Left kidney (tissue), 2 donors: Measurements from ENCODE around the gene ENTPD2. TPM values are rescaled to one million over a fixed set of nuclear protein-coding genes. Genes with fewer than 3 reads are reported as not detected.

ENCODE experiments used
- DNase-seq: peaks from one replicate; pipeline ENCODE4 v3.0.0-alpha.2; 2013
- polyA plus RNA-seq: library from polyadenylated mRNA; unstranded; fragments of 120-200 nt; gene quantifications from one replicate; pipeline ENCODE4 v1.2.1, GENCODE V29; 2013; ENCODE audit not compliant: insufficient read length

The ENTPD2 gene
- polyA plus RNA-seq, 1 donor, result 4.7 TPM

- no peak for DNase-seq
Observed at GRCh38 chr9:137000177-137000930, 53.5 kb downstream of the ENTPD2 start.

Other genes starting within 250 kb of the ENTPD2 start
- 59.9 TPM for gene RABL6, start 246.1 kb downstream of the ENTPD2 start, polyA plus RNA-seq
- 1.00 TPM for gene AJM1, start 211.6 kb downstream of the ENTPD2 start, polyA plus RNA-seq
- gene PHPT1, start 204.7 kb downstream of the ENTPD2 start, polyA plus RNA-seq, result 64.9 TPM
- gene MAMDC4, start 201.7 kb downstream of the ENTPD2 start, polyA plus RNA-seq, result 5.4 TPM
- gene EDF1, start 187.8 kb downstream of the ENTPD2 start, polyA plus RNA-seq, result 275 TPM
- 12.7 TPM for gene TRAF2, start 167.5 kb downstream of the ENTPD2 start, polyA plus RNA-seq
- 33.7 TPM for gene FBXW5, start 109.3 kb downstream of the ENTPD2 start, polyA plus RNA-seq
- gene C8G, start 108.8 kb downstream of the ENTPD2 start, polyA plus RNA-seq, result 0.42 TPM
- 20.2 TPM for gene LCN12, start 101.8 kb downstream of the ENTPD2 start, polyA plus RNA-seq
- 61.3 TPM for gene PTGDS, start 76.6 kb downstream of the ENTPD2 start, polyA plus RNA-seq
- 0.43 TPM for gene LCNL1, start 71.1 kb downstream of the ENTPD2 start, polyA plus RNA-seq
- 23.3 TPM for gene PAXX, start 61.6 kb downstream of the ENTPD2 start, polyA plus RNA-seq
- gene CLIC3, start 57.5 kb downstream of the ENTPD2 start, polyA plus RNA-seq, result not detected
- gene ABCA2, start 25.8 kb downstream of the ENTPD2 start, polyA plus RNA-seq, result 46.6 TPM
- not detected for gene FUT7, start 22.0 kb downstream of the ENTPD2 start, polyA plus RNA-seq
- 18.4 TPM for gene NPDC1, start 7.9 kb downstream of the ENTPD2 start, polyA plus RNA-seq
- gene SAPCD2, start 16.5 kb upstream of the ENTPD2 start, polyA plus RNA-seq, result 7.2 TPM
- gene UAP1L1, start 23.5 kb upstream of the ENTPD2 start, polyA plus RNA-seq, result 6.9 TPM
- 61.4 TPM for gene MAN1B1, start 32.9 kb upstream of the ENTPD2 start, polyA plus RNA-seq
- gene DPP7, start 60.7 kb upstream of the ENTPD2 start, polyA plus RNA-seq, result 16.8 TPM
- gene GRIN1, start 85.1 kb upstream of the ENTPD2 start, polyA plus RNA-seq, result not detected
- gene LRRC26, start 116.0 kb upstream of the ENTPD2 start, polyA plus RNA-seq, result not detected
- gene TMEM210, start 118.0 kb upstream of the ENTPD2 start, polyA plus RNA-seq, result not detected
- gene ANAPC2, start 134.5 kb upstream of the ENTPD2 start, polyA plus RNA-seq, result 42.9 TPM
- 34.7 TPM for gene SSNA1, start 134.6 kb upstream of the ENTPD2 start, polyA plus RNA-seq
- gene TPRN, start 146.7 kb upstream of the ENTPD2 start, polyA plus RNA-seq, result 10.9 TPM
- 39.0 TPM for gene TMEM203, start 151.6 kb upstream of the ENTPD2 start, polyA plus RNA-seq
- 12.2 TPM for gene NDOR1, start 151.6 kb upstream of the ENTPD2 start, polyA plus RNA-seq
- 5.8 TPM for gene RNF208, start 168.2 kb upstream of the ENTPD2 start, polyA plus RNA-seq
- gene CYSRT1, start 171.1 kb upstream of the ENTPD2 start, polyA plus RNA-seq, result 13.2 TPM
- gene RNF224, start 173.4 kb upstream of the ENTPD2 start, polyA plus RNA-seq, result 13.1 TPM
- 7.4 TPM for gene SLC34A3, start 176.8 kb upstream of the ENTPD2 start, polyA plus RNA-seq
- gene TUBB4B, start 187.2 kb upstream of the ENTPD2 start, polyA plus RNA-seq, result 345 TPM
- gene STPG3, start 197.2 kb upstream of the ENTPD2 start, polyA plus RNA-seq, result 1.5 TPM
- 48.0 TPM for gene NELFB, start 201.3 kb upstream of the ENTPD2 start, polyA plus RNA-seq
- gene TOR4A, start 223.7 kb upstream of the ENTPD2 start, polyA plus RNA-seq, result 4.5 TPM
- 5.1 TPM for gene NRARP, start 248.2 kb upstream of the ENTPD2 start, polyA plus RNA-seq